HG03064 (cell line): ENCODE results near the gene CTBS.
"Not testable (repeated sequence)": the region's sequence is repeated elsewhere in the genome, so short reads cannot be mapped to it uniquely, and the experiment has no call there.

Experiments
- ATAC-seq: cut with Tn5 transposase; IDR thresholded peaks from one replicate; pipeline ENCODE4 v1.9.1; 2021; ENCODE audit warnings: low read depth; ENCODE audit not compliant: unreplicated experiment

CTBS gene, protein sequence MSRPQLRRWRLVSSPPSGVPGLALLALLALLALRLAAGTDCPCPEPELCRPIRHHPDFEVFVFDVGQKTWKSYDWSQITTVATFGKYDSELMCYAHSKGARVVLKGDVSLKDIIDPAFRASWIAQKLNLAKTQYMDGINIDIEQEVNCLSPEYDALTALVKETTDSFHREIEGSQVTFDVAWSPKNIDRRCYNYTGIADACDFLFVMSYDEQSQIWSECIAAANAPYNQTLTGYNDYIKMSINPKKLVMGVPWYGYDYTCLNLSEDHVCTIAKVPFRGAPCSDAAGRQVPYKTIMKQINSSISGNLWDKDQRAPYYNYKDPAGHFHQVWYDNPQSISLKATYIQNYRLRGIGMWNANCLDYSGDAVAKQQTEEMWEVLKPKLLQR

DNA sequence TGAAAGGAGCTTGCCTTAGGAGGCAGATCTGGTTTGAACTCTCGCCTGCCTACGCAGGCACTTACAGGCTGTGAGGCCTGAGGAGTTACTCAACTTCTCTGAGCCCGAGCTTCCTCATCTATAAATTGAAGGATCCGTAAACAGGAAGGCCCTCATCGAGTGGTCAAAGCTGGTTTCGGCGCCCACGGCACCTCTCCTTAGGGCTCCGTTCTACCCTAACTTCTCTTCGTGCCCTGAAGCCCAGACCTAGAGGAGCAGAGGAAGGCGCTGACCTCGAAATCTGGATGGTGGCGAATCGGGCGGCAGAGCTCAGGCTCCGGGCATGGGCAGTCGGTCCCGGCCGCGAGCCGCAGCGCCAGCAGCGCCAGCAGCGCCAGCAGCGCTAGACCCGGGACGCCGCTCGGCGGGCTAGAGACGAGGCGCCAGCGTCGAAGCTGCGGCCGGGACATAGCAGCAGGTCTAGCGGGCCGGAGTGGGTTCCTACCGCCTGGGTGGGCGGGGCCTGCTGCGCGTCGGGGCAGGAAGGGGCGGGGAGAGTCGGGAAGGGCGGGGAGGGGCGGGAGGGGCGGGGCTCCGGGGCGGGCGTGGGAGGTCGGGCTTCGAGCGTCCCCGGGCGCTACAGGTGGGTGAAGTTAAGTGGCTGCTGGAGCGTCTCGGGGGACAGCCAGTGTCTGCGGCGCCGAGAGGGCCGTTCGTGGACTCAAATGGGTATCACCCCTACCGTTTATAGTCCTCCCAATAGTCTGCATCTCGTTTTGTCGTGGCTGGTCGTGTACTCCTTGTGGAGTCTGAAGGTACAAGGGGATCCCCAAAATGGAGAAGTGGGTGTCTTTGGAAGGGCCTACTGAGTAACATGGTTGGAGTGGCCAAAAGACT lies at the start of gene CTBS:
Gene CTBS, minus strand, starts transcription at position 474 of the 876 bp plus-strand sequence. Its CDS starts 25 bp downstream, at position 449.
- peak; percentile 93 for ATAC-seq

- no peak for ATAC-seq
These were observed 47.3 kb upstream of the CTBS start for GRCh38 chr1:84621553-84621952.

GRCh38 chr1:84620720-84621313 lies 46.6 kb upstream of the CTBS start:
- ATAC-seq = peak; percentile 96

DNA sequence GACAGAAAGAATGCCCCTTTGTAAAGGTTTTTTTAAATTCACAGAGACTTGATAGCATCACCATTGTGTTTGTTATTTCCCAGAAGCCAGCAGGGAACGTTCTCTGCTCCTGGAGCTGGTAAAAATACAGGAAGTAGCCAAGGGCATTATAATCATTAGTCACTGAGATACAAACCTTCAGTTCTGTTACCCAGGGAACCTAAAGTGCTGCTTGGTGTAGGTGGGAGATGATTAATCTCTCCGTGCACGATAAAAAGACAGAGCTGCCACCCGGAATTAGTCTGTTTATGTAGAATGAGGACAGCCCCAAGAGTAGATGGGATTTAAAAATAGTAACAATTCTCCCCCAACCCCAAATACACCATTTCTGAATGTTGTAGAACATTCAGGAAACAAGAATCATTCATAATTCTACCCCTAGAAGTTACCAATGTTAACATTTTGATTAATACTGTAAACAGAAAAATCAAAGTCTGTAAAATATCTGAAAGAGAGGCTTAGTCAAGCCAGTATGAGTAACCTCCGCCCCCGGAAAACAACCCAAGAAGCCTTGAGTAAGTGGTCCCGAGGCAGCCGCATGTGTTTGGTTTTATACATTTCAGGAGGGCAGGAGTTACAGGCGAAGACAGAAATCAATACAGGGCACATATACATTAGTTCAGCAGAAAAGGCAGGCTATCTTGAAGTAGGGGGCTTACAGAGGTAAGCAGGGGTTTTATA lies 45.3 kb upstream of the CTBS start:
- ATAC-seq = no peak

GRCh38 chr1:84617349-84617748 lies 43.1 kb upstream of the CTBS start:
- no peak for ATAC-seq

DNA sequence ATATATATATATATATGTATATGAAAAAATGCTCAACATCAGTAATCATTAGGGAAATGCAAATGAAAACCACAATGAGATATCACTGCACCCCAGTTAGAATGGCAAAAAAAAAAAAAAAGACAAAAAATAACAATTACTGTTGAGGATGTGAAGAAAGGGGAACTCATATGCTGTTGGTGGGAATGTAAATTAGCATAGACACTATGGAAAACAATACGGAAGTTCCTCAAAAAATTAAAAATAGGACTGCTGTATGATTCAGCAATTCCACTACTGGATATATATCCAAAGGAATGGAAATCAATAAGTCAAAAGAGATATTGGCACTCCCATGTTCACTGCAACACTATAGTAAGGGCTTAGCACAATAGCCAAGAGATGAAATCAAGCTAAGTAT lies 41.5 kb upstream of the CTBS start:
- no peak for ATAC-seq

GRCh38 chr1:84613887-84614286 lies 39.6 kb upstream of the CTBS start:
- no peak for ATAC-seq

- no peak for ATAC-seq
These were observed 38.8 kb upstream of the CTBS start for GRCh38 chr1:84613026-84613425.

- ATAC-seq = no peak
These were observed 37.6 kb upstream of the CTBS start for GRCh38 chr1:84611796-84612195.

GRCh38 chr1:84611091-84611490 lies 36.9 kb upstream of the CTBS start:
- ATAC-seq = no peak

DNA sequence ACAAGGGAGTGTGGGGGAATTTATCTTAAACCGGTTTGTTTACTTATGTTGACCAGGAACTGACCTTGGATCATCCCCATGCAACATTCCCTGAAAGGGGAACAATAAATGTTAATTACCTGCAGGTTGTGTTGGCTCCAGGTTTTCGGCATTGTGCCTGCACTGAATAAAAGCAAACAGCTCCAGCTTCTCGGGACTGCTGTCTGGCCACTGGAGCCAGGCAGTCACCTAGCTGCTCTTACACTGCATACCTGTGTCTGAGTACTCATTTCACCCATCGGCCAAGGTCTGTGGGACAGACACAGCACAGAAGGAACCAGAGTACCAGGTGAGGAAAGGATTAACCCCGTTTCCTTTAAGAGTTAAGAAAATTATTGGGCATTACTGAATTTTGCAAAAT lies 32.7 kb upstream of the CTBS start:
- ATAC-seq = no peak

GRCh38 chr1:84605157-84605556 lies 30.9 kb upstream of the CTBS start:
- ATAC-seq = no peak

GRCh38 chr1:84603941-84604830 lies 29.9 kb upstream of the CTBS start:
- no peak for ATAC-seq

DNA sequence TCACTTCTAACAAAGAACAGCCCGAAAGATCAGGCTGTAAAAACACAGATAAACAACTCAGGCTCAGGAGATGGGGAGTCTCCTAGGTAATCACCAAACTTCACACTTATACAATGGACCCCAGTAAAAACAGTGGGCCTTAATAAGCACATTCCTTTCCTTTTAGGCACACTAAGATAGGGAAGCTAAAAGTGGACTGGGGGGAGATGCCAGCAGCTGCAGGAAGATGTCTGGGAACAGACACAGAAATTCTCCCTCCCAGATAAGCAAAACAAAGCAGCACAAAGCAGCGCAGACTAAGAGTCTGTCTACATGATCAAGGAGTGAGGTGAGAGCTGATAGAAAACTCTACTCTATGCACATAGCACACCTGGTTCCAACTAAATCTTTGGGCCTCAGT lies 29.0 kb upstream of the CTBS start:
- no peak for ATAC-seq

GRCh38 chr1:84600796-84601195 lies 26.6 kb upstream of the CTBS start:
- no peak for ATAC-seq

DNA sequence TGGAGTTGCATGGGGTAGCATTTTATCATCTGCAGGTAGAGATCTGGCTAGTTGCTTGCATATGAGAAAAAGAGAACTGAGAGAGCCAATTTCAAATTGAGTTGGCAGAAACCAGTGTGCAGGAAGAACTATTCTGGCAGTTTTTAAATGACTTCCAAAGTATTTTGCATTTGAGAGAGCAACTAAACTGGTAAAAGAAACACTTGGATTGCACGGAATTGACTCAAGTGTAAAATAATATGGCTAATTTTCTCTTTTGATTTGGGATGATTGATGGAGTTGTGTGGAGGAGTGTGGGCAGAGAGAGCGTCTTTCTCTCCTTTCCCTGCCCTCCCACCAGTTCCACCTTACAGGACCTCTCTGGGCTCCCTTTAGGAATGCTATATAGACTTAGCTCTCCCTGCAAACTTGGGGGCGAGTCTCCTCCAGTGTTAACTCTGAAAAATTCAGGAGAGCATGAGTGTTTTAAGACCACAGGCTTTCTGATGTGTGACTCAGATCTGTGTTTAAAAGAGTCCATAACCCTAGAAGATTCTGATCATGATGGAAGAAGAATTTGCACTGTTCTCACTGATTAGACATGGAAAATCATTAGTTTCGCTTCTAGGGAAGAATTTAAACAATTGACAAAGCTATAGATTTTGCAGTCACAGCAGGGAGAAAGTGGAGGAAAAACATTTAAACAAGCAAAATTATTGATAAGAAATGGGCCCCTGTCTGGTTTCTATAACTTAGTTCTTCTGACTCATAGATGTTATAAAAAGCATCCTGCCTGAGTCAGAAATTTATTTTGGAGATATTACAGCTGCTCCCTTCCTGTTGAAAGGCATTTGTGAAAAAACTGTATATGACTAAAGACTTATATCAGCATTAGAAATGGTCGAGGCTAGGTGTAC lies 24.9 kb upstream of the CTBS start:
- peak; percentile 82 for ATAC-seq

DNA sequence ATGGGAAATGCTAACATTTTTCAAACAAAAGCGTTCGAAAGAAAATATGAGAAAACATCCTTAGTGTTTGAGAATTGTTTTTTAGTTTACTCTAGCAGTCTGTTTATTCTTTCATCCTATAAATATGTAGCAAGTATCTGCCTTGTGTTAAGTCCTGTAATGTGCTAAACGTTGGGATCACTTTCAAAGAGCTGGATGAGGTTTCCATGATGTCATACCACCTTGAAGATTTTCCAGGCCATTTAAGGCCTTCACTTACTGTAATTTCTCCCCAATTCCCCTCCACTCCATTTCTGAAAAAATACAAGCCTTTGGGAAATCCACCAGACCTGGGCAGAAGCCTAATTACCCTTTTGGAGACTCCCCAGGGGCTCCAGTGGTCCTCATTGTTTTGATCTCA lies 24.2 kb upstream of the CTBS start:
- ATAC-seq = no peak

- ATAC-seq = no peak
These were observed 22.8 kb upstream of the CTBS start for GRCh38 chr1:84597011-84597410.

DNA sequence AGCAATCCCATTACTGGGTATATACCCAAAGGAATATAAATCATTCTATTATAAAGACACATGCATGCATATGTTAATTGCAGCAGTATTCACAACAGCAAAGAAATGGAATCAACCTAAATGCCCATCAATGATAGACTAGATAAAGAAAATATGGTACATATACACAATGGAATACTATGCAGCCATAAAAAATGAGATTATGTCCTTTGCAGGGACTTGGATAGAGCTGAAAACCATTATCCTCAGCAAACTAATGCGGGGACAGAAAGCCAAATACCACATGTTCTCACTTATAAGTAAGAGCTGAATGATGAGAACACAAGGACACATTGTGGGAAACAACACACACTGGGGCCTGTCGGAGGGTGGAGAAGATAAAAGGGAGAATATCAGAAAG lies 20.7 kb upstream of the CTBS start:
- ATAC-seq = not testable (repeated sequence)
